IMR-90 (cell line): ENCODE results near the gene BTBD3. TPM values are rescaled to one million over a fixed set of nuclear protein-coding genes. Genes with fewer than 3 reads are reported as not detected.

Experiments
- ATAC-seq: fragments of 200-7000 bp; cut with Tn5 transposase; 2 replicates; pipeline ENCODE4 v1.9.1; 2020; ENCODE audit warnings: low read depth, mild to moderate bottlenecking, moderate library complexity
- BruUV-seq: library from RNA; stranded (reverse); fragments of 400-500 nt; replicated peaks from 2 replicates; lab custom pipeline; 2021; lab: Mats Ljungman, UMichigan
- CTCF ChIA-PET: fragments of 300-600 bp; formaldehyde crosslinking; extraction: SDS; loops from one replicate; lab custom pipeline; 2021; ENCODE audit warnings: antibody characterized with exemption; lab: Yijun Ruan, JAX
- POLR2A ChIA-PET: fragments of 300-600 bp; sonication (Branson Sonifier 250); formaldehyde crosslinking; loops from one replicate; lab custom pipeline; 2022; ENCODE audit warnings: antibody characterized with exemption; ENCODE audit not compliant: unreplicated experiment; lab: Charles Lee
- DNase-seq: peaks from one replicate; pipeline ENCODE4 v3.0.0; 2013
- H2AFZ ChIP-seq: replicated peaks from 2 replicates; pipeline ENCODE3; 2013; ENCODE audit warnings: low read length, mild to moderate bottlenecking; ENCODE audit not compliant: poor library complexity
- H2AK5ac ChIP-seq: 2 replicates; pipeline ENCODE4 v1.6.1; 2013; ENCODE audit warnings: low read depth, low read length, inconsistent platforms
- H2AK9ac ChIP-seq: replicated peaks from 2 replicates; pipeline ENCODE3; 2013; ENCODE audit warnings: mild to moderate bottlenecking, low read depth, low read length, moderate library complexity; ENCODE audit not compliant: poor library complexity
- H2BK120ac ChIP-seq: 2 replicates; pipeline ENCODE4 v1.6.1; 2013; ENCODE audit warnings: low read depth, low read length, inconsistent platforms
- H2BK15ac ChIP-seq: 3 replicates; pipeline ENCODE4 v1.6.1; 2013; ENCODE audit warnings: low read depth, low read length, inconsistent platforms
- H2BK20ac ChIP-seq: 2 replicates; pipeline ENCODE4 v1.6.1; 2013; ENCODE audit warnings: low read depth, mild to moderate bottlenecking, inconsistent platforms, low read length, moderate library complexity
- H2BK5ac ChIP-seq: 2 replicates; pipeline ENCODE4 v1.6.1; 2013; ENCODE audit warnings: mild to moderate bottlenecking, low read depth, low read length, inconsistent platforms; ENCODE audit not compliant: poor library complexity, severe bottlenecking
- H3K14ac ChIP-seq: replicated peaks from 2 replicates; pipeline ENCODE4 v1.6.1; 2013; ENCODE audit warnings: low read depth, low read length, inconsistent platforms
- H3K18ac ChIP-seq: 2 replicates; pipeline ENCODE4 v1.6.1; 2013; ENCODE audit warnings: low read depth, low read length, control low read depth
- H3K23ac ChIP-seq: 2 replicates; pipeline ENCODE4 v1.6.1; 2013; ENCODE audit warnings: low read depth, low read length, inconsistent platforms
- H3K27ac ChIP-seq: 2 replicates; pipeline ENCODE4 v1.5.1; 2013; ENCODE audit warnings: mild to moderate bottlenecking, control low read depth, low read length; ENCODE audit not compliant: insufficient read depth
- H3K27me3 ChIP-seq: 2 replicates; pipeline ENCODE4 v1.6.1; 2013; ENCODE audit warnings: low read length; ENCODE audit not compliant: control insufficient read depth, insufficient read depth
- H3K36me3 ChIP-seq: 2 replicates; pipeline ENCODE4 v1.6.1; 2013; ENCODE audit warnings: low read length, mixed read lengths; ENCODE audit not compliant: control insufficient read depth, insufficient read depth
- H3K4ac ChIP-seq: 2 replicates; pipeline ENCODE4 v1.6.1; 2013; ENCODE audit warnings: low read depth, low read length, inconsistent platforms
- H3K4me1 ChIP-seq: 2 replicates; pipeline ENCODE4 v1.6.1; 2013; ENCODE audit warnings: low read length, mixed read lengths; ENCODE audit not compliant: control insufficient read depth, insufficient read depth
- H3K4me2 ChIP-seq: 2 replicates; pipeline ENCODE4 v1.6.1; 2013; ENCODE audit warnings: low read depth, mild to moderate bottlenecking, control low read depth, low read length, moderate library complexity
- H3K4me3 ChIP-seq: 2 replicates; pipeline ENCODE4 v1.5.1; 2013; ENCODE audit warnings: low read depth, mild to moderate bottlenecking, control low read depth, low read length, moderate library complexity; ENCODE audit not compliant: insufficient read depth
- H3K56ac ChIP-seq: 2 replicates; pipeline ENCODE4 v1.6.1; 2013; ENCODE audit warnings: low read length, inconsistent platforms; ENCODE audit not compliant: insufficient read depth; ENCODE audit errors: extremely low read depth
- H3K79me1 ChIP-seq, 2 experiments: 2 replicates each; pipeline ENCODE4 v1.6.1; 2013; ENCODE audit warnings: low read length in 2 of 2, inconsistent platforms in 1 of 2, low read depth in 1 of 2
- H3K9ac ChIP-seq: 2 replicates; pipeline ENCODE4 v1.6.1; 2013; ENCODE audit warnings: low read depth, low read length, control low read depth
- H3K9me1 ChIP-seq: 2 replicates; pipeline ENCODE4 v1.6.1; 2013; ENCODE audit warnings: low read length, inconsistent platforms; ENCODE audit not compliant: insufficient read depth
- H3K9me3 ChIP-seq: 2 replicates; pipeline ENCODE4 v1.6.1; 2013; ENCODE audit warnings: low read length; ENCODE audit not compliant: control insufficient read depth, insufficient read depth
- H4K20me1 ChIP-seq: 2 replicates; pipeline ENCODE4 v1.6.1; 2013; ENCODE audit warnings: low read length, inconsistent platforms; ENCODE audit not compliant: insufficient read depth
- H4K5ac ChIP-seq: 2 replicates; pipeline ENCODE4 v1.6.1; 2013; ENCODE audit warnings: mild to moderate bottlenecking, low read depth, low read length, control low read depth
- H4K8ac ChIP-seq, 2 experiments: 2 replicates each; pipeline ENCODE4 v1.6.1; 2013; ENCODE audit warnings: low read depth in 2 of 2, low read length in 2 of 2, control low read depth in 1 of 2, inconsistent platforms in 1 of 2
- H4K91ac ChIP-seq: 2 replicates; pipeline ENCODE4 v1.6.1; 2013; ENCODE audit warnings: low read depth, low read length, inconsistent platforms; ENCODE audit not compliant: insufficient read depth
- MXI1 ChIP-seq: IDR thresholded peaks from 2 replicates; pipeline ENCODE4 v1.6.1; 2012; ENCODE audit warnings: low read depth, mild to moderate bottlenecking, low read length, moderate library complexity, borderline replicate concordance
- WGBS, 2 experiments: methylation state at CpG; one replicate each; pipeline versions ENCODE4 v1.1.5 to v1.1.7; 2013; ENCODE audit warnings: missing lambda C conversion rate in 2 of 2; ENCODE audit not compliant: insufficient read length in 1 of 2; ENCODE audit errors: extremely low coverage in 2 of 2; 5-methylcytosine and 5-hydroxymethylcytosine counted together
- dilution Hi-C: fragments of 300-500 bp; cut with HindIII; formaldehyde crosslinking; loops from one replicate; pipeline ENCODE4 v1.14.3; 2018; ENCODE audit warnings: low sequenced_read_pairs; ENCODE audit not compliant: unreplicated experiment
- in situ Hi-C: fragments of 300-500 bp; cut with MboI; formaldehyde crosslinking; loops from 3 replicates; pipeline ENCODE4 v1.14.3; 2019; ENCODE audit warnings: low sequenced_read_pairs, inconsistent platforms, mixed read lengths
- intact Hi-C: fragments of 100-400 bp; cut with micrococcal nuclease; formaldehyde crosslinking; loops from 2 replicates; pipeline ENCODE4 v1.10.0; 2022
- polyA plus RNA-seq, 3 experiments: library from polyadenylated mRNA; depleted of rRNA; stranded (reverse); fragments of >200 nt; gene quantifications; 2 replicates each; pipeline ENCODE4 v1.2.3, GENCODE V29; 2012; ENCODE audit warnings: low replicate concordance in 1 of 3
- total RNA-seq: library from RNA; depleted of rRNA; stranded (reverse); fragments of >200 nt; gene quantifications from 2 replicates; pipeline ENCODE4 v1.2.3, GENCODE V29; 2012

BTBD3 gene
- total and polyA plus RNA-seq, 2 of the 4 experiments (the other 2 are of a cell fraction), result 22.7 to 44.6 TPM

DNA sequence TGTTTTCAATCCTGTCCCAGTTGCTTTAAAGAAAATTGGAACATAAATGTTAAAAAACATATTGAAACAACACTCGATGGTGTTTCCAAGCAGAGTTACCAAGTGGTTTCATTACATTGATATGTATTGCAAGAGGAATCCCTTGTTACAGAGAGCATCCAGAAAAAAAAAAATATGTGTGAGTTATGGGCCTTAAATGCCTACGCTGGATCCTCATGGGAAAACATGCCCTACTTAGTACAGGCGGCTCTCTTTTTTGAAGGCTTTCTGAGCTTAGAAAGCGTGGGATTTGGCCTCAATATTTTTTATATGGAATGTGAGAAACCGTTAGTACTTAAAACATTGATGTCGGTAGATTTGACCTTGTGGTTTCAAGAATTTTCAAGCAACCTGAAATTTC is 26.1 kb downstream of the BTBD3 start:
- H3K56ac ChIP-seq, result no peak overlapping the region
- DNase-seq (no peak), ATAC-seq (no peak)
- H3K36me3 ChIP-seq, result no peaks in the 10 kb centered on the region
- no peak overlapping the region for H2BK15ac ChIP-seq
- no peak overlapping the region for H3K4ac ChIP-seq
- no peak overlapping the region for H4K91ac ChIP-seq
- no peaks in the 10 kb centered on the region for H3K4me1 ChIP-seq
- no peak overlapping the region for H3K23ac ChIP-seq
- no peaks in the 10 kb centered on the region for H3K9me1 ChIP-seq
- intact Hi-C loops, result no loop called here
- H4K8ac ChIP-seq, result no peak overlapping the region
- no peak overlapping the region for H3K9ac ChIP-seq
- no peak overlapping the region for H2AFZ ChIP-seq
- WGBS, 2 experiments, result 40% methylated on average over 1 of the region's 6 CpGs; no CpG with 5 or more reads in 1 of the 2 experiments
- H3K4me2 ChIP-seq, result no peak overlapping the region
- H3K4me3 ChIP-seq, result no peak overlapping the region
- H4K20me1 ChIP-seq, result no peaks in the 10 kb centered on the region
- TF ChIP-seq MXI1, result no peak
- H3K27me3 ChIP-seq, result no peaks in the 10 kb centered on the region
- dilution Hi-C loops, result no loop called here
- H2AK5ac ChIP-seq, result no peak overlapping the region
- CTCF ChIA-PET, result no interaction called here
- H3K9me3 ChIP-seq, result no peaks in the 10 kb centered on the region
- in situ Hi-C loops, result no loop called here
- H2BK20ac ChIP-seq, result no peak overlapping the region
- H4K5ac ChIP-seq, result no peak overlapping the region
- H3K18ac ChIP-seq, result no peak overlapping the region
- no peak overlapping the region for H2AK9ac ChIP-seq
- BruUV-seq, result no TSS peak
- H3K14ac ChIP-seq, result no peak overlapping the region
- POLR2A ChIA-PET, result interaction anchor here (0.5 kb wide), 1 partner anchor 35 kb away, joined by 6 read pairs; no protein-coding TSS in a partner anchor
- H2BK120ac ChIP-seq, result no peak overlapping the region
- no peak overlapping the region for H2BK5ac ChIP-seq
- no peak overlapping the region for H3K27ac ChIP-seq
- no peaks in the 10 kb centered on the region for H3K79me1 ChIP-seq
